ENCODE measurements around the gene PPP2R2B.

The PPP2R2B gene

GRCh38 chr5:146682899-146683532, 195.5 kb downstream of the PPP2R2B start:
- no peaks in the 10 kb centered on the region for H3K36me3 ChIP-seq
- no peak overlapping the region for H3K4me3 ChIP-seq (ENCODE audit: low read depth in 1 of 2, low read length in 1 of 2)
- no peaks in the 10 kb centered on the region for H3K9me3 ChIP-seq
- H3K27ac ChIP-seq: no peak overlapping the region
- H3K27me3 ChIP-seq: no peaks in the 10 kb centered on the region
- TF ChIP-seq CTCF (IDR thresholded peaks at IDR 0.05): no peak
- H3K4me1 ChIP-seq (ENCODE audit: control insufficient read depth in 1 of 2, insufficient read depth in 1 of 2, low read depth in 1 of 2, low read length in 1 of 2): no peaks in the 10 kb centered on the region

GRCh38 chr5:146681585-146682105, 196.9 kb downstream of the PPP2R2B start:
- H3K4me3 ChIP-seq (ENCODE audit: low read depth in 1 of 2, low read length in 1 of 2): no peak overlapping the region
- no peaks in the 10 kb centered on the region for H3K36me3 ChIP-seq
- H3K27ac ChIP-seq: no peak overlapping the region
- H3K9me3 ChIP-seq: no peaks in the 10 kb centered on the region
- no peak for TF ChIP-seq CTCF (IDR thresholded peaks at IDR 0.05)
- no peaks in the 10 kb centered on the region for H3K27me3 ChIP-seq
- no peaks in the 10 kb centered on the region for H3K4me1 ChIP-seq (ENCODE audit: control insufficient read depth in 1 of 2, insufficient read depth in 1 of 2, low read depth in 1 of 2, low read length in 1 of 2)

- no peak for TF ChIP-seq CTCF (IDR thresholded peaks at IDR 0.05)
- Histone ChIP-seq H3K36me3 (no peaks in the 10 kb centered on the region), H3K4me3 (ENCODE audit: low read depth in 1 of 2, low read length in 1 of 2) (no peak overlapping the region), H3K4me1 (ENCODE audit: control insufficient read depth in 1 of 2, insufficient read depth in 1 of 2, low read depth in 1 of 2, low read length in 1 of 2) (no peaks in the 10 kb centered on the region), H3K9me3 (no peaks in the 10 kb centered on the region), H3K27me3 (no peaks in the 10 kb centered on the region), H3K27ac (no peak overlapping the region)
Measured at GRCh38 chr5:146680846-146681584, 197.5 kb downstream of the PPP2R2B start.

- Histone ChIP-seq H3K27me3 (peaks cover 9% of the 10 kb centered on the region), H3K36me3 (no peaks in the 10 kb centered on the region), H3K27ac (no peak overlapping the region), H3K9me3 (no peaks in the 10 kb centered on the region), H3K4me1 (ENCODE audit: control insufficient read depth in 1 of 2, insufficient read depth in 1 of 2, low read depth in 1 of 2, low read length in 1 of 2) (no peaks in the 10 kb centered on the region), H3K4me3 (ENCODE audit: low read depth in 1 of 2, low read length in 1 of 2) (no peak overlapping the region)
- TF ChIP-seq CTCF (IDR thresholded peaks at IDR 0.05): no peak
Measured at GRCh38 chr5:146675636-146676035, 202.9 kb downstream of the PPP2R2B start.

GRCh38 chr5:146672866-146673265, 205.7 kb downstream of the PPP2R2B start:
- H3K4me3 ChIP-seq (ENCODE audit: low read depth in 1 of 2, low read length in 1 of 2): no peak overlapping the region
- peaks cover 9% of the 10 kb centered on the region for H3K27me3 ChIP-seq
- H3K27ac ChIP-seq: no peak overlapping the region
- H3K4me1 ChIP-seq (ENCODE audit: control insufficient read depth in 1 of 2, insufficient read depth in 1 of 2, low read depth in 1 of 2, low read length in 1 of 2): no peaks in the 10 kb centered on the region
- no peak for TF ChIP-seq CTCF (IDR thresholded peaks at IDR 0.05)
- H3K9me3 ChIP-seq: no peaks in the 10 kb centered on the region
- no peaks in the 10 kb centered on the region for H3K36me3 ChIP-seq

Measured in neutrophil (primary cell).